Measurements from ENCODE around the gene TESK2. TPM values are rescaled to one million over a fixed set of nuclear protein-coding genes. Genes with fewer than 3 reads are reported as not detected.
"Not testable (repeated sequence)": the region's sequence is repeated elsewhere in the genome, so short reads cannot be mapped to it uniquely, and the experiment has no call there.

The TESK2 gene
- total RNA-seq (1 to 10 TPM; 5.2 to 8.1 TPM), polyA plus RNA-seq (1 to 10 TPM; 3.8 to 4.9 TPM)
- long read RNA-seq, donor 1, partial matches to known transcripts, result 3 of 8 reads
- long read RNA-seq, donor 1, other reads (novel, unspliced or antisense), result 4 of 8 reads
- long read RNA-seq, donor 2, partial matches to known transcripts, result 1 of 7 reads
- long read RNA-seq, donor 2, other reads (novel, unspliced or antisense), result 5 of 7 reads

DNA sequence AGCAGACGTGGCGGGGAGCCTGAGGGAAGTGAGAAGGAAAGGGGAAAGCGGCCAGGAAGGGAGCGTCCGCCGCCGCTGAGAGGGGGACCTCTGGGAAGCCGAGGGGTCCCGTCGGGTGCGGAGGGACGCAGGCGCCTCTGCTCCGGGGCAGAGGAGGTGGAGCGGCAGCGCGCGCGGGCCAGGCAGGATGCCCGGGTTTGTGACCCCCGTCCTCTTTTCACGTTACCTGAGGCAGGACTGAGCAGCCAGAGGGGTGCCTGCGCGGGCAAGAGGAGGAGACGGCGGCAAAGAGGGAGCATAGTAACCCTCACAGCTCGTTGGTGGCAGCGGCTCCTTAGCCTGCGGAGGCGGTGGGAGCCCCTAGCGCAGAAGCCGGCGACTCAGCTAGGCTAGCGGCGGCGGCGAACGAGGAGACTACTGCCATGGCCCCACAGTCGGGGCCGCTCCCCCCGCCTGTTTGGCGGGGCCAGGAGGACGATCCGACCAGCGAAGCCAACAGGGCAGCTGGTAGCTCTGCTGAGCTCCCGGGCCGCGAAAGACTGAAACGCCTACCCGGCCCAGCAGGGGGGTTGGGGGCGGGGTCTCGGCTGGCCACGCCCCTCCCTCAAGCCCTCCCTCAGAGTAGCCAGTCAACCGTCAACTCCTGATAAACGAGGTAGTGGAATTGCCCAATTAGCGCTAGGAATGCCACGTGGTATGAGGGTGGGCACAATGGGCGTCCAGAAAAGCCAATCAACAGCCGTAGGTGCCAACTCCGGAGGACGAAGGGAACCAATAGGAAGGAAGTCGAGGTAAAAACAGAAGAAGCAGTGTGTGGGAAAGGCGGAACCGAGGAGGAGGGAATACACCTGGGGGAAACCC lies at the start of gene TESK2:
TESK2 (minus strand) TSS at position 538 of the 861 bp plus-strand sequence. CDS start 33,378 bp downstream, outside the sequence.
- peak; percentile 99 for ATAC-seq (ENCODE audit: low FRiP score)
- Histone ChIP-seq H3K4me1 (ENCODE audit: control insufficient read depth in 1 of 2, insufficient read depth in 2 of 2, low read length in 2 of 2) (no peaks in the 10 kb centered on the region), H3K9me3 (ENCODE audit: control insufficient read depth, low read length) (no peaks in the 10 kb centered on the region), H3K27me3 (ENCODE audit: control insufficient read depth in 1 of 2, insufficient read depth in 2 of 2, low read length in 1 of 2) (no peaks in the 10 kb centered on the region), H3K27ac (ENCODE audit: low read depth in 1 of 2, low read length in 2 of 2) (no peak within 1 kb of the TSS), H3K36me3 (ENCODE audit: control insufficient read depth in 1 of 2, insufficient read depth in 2 of 2, low read length in 1 of 2) (no peaks in the 10 kb centered on the region), H3K4me3 (ENCODE audit: low read length in 2 of 2) (peak within 1 kb of the TSS; percentile 37 to 70)
- WGBS, 2 donors, result 0 to 1% methylated on average over 63 to 64 of the region's 64 CpGs
- peak; percentile 97 for DNase-seq
- intact Hi-C loops (cut with DNase I), result loop anchor here (1.0 to 10.0 kb wide), 3 partner anchors 130 to 476 kb away; partner anchors contain the start of genes HECTD3 (in 1 of the 2) and UROD (in 1 of the 2)

- Histone ChIP-seq H3K4me3 (ENCODE audit: low read length in 2 of 2) (no peak overlapping the region), H3K27me3 (ENCODE audit: control insufficient read depth in 1 of 2, insufficient read depth in 2 of 2, low read length in 1 of 2) (no peaks in the 10 kb centered on the region), H3K9me3 (ENCODE audit: control insufficient read depth, low read length) (no peaks in the 10 kb centered on the region), H3K36me3 (ENCODE audit: control insufficient read depth in 1 of 2, insufficient read depth in 2 of 2, low read length in 1 of 2) (no peaks in the 10 kb centered on the region), H3K4me1 (ENCODE audit: control insufficient read depth in 1 of 2, insufficient read depth in 2 of 2, low read length in 2 of 2) (no peaks in the 10 kb centered on the region), H3K27ac (ENCODE audit: low read depth in 1 of 2, low read length in 2 of 2) (no peak overlapping the region)
- no peak for ATAC-seq (ENCODE audit: low FRiP score)
- intact Hi-C loops (cut with DNase I), result no loop called here
- WGBS, 2 donors, result 67 to 68% methylated on average over 4 of the region's 4 CpGs
- no peak for DNase-seq
These were observed 45.9 kb upstream of the TESK2 start for GRCh38 chr1:45536886-45537285.

DNA sequence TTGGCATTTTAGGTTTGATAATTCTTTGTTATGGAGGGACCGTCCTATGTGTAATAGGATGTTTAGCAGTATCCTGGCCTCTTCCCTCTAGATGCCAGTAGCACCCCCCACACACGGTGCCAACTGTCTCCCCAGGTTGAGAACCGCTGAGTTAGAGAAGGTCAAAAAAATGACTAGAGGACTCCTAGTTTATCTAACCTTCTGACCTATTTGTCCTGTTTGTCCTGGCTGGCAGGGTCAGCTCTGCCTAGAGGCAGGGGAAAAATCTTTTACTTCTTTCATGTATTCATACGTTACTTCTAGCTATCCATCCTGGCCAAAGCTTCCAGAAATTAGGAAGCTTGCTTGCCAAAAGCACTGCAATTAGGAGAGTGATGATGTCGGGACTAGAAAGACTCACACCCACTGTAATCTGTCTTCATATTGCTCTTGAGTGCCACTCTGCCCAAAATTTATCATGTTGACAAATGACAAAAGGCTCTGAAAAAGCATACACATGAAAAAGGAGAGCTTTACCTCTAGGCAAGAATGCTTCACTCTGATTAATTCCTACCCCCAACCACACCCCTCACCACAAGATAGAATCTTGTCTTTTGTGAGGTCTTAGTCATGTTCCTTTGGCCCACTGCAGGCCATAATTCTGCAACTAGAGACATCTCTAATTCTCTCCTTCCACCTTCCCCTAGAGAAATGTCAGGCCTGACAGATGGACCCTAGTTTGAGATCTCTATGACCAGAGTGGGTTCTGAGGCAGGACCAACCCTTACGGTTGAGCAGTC lies 45.2 kb upstream of the TESK2 start:
- no peaks in the 10 kb centered on the region for H3K9me3 ChIP-seq (ENCODE audit: control insufficient read depth, low read length)
- DNase-seq, result peak in 1 of 2 donors; percentile 6
- H3K27ac ChIP-seq (ENCODE audit: low read depth in 1 of 2, low read length in 2 of 2), result no peak overlapping the region
- intact Hi-C loops (cut with DNase I), result no loop called here
- no peaks in the 10 kb centered on the region for H3K4me1 ChIP-seq (ENCODE audit: control insufficient read depth in 1 of 2, insufficient read depth in 2 of 2, low read length in 2 of 2)
- no peak overlapping the region for H3K4me3 ChIP-seq (ENCODE audit: low read length in 2 of 2)
- H3K36me3 ChIP-seq (ENCODE audit: control insufficient read depth in 1 of 2, insufficient read depth in 2 of 2, low read length in 1 of 2), result no peaks in the 10 kb centered on the region
- WGBS, 2 donors, result 58 to 63% methylated on average over 6 of the region's 6 CpGs
- no peaks in the 10 kb centered on the region for H3K27me3 ChIP-seq (ENCODE audit: control insufficient read depth in 1 of 2, insufficient read depth in 2 of 2, low read length in 1 of 2)
- no peak for ATAC-seq (ENCODE audit: low FRiP score)

DNA sequence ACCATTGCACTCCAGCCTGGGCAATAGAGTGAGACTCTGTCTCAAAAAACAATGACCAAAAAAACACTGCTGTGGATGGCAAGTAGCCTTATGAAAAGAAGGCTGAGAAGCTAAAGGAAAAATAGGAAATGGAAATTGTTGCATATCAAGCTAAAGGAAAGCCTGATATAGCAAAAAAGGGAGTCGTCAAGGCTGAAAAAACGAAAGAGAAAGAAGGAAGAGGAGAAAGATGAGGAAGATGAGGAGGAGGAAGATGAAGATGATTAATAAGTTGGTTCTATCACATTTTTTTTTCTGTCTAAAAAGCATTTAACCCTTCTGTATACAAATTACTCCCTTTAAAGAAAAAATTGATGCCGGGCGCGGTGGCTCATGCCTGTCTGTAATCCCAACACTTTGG lies 40.9 kb upstream of the TESK2 start:
- no peaks in the 10 kb centered on the region for H3K27me3 ChIP-seq (ENCODE audit: control insufficient read depth in 1 of 2, insufficient read depth in 2 of 2, low read length in 1 of 2)
- H3K36me3 ChIP-seq (ENCODE audit: control insufficient read depth in 1 of 2, insufficient read depth in 2 of 2, low read length in 1 of 2), result no peaks in the 10 kb centered on the region
- H3K9me3 ChIP-seq (ENCODE audit: control insufficient read depth, low read length), result no peaks in the 10 kb centered on the region
- H3K27ac ChIP-seq (ENCODE audit: low read depth in 1 of 2, low read length in 2 of 2), result no peak overlapping the region
- H3K4me3 ChIP-seq (ENCODE audit: low read length in 2 of 2), result no peak overlapping the region
- whole genome bisulfite sequencing, 2 donors, result 84 to 88% methylated on average over 5 of the region's 5 CpGs
- no peaks in the 10 kb centered on the region for H3K4me1 ChIP-seq (ENCODE audit: control insufficient read depth in 1 of 2, insufficient read depth in 2 of 2, low read length in 2 of 2)
- intact Hi-C loops (cut with DNase I), result no loop called here
- ATAC-seq (ENCODE audit: low FRiP score) (no peak), DNase-seq (no peak)

DNA sequence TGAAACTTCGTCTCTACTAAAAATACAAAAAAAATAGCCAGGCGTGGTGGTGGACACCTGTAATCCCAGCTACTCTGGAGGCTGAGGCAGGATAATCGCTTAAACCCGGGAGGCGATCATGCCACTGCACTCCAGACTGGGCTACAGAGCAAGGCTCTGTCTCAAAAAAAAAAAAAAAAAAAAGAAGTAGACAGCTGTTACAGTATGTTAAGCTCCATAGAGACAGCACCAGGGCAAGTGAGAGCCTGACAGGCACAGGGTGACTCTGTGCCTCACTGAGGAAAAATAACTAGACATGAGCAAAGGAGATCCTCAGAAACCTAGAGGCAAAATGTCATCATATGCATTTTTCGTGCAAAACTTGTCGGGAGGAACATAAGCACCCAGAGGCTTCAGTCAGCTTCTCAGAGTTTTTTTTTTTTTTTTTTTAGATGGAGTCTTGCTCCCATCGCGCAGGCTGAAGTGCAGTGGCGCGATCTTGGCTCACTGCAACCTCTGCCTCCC lies 39.7 kb upstream of the TESK2 start:
- no peak for ATAC-seq (ENCODE audit: low FRiP score)
- Histone ChIP-seq H3K4me3 (ENCODE audit: low read length in 2 of 2) (no peak overlapping the region), H3K36me3 (ENCODE audit: control insufficient read depth in 1 of 2, insufficient read depth in 2 of 2, low read length in 1 of 2) (no peaks in the 10 kb centered on the region), H3K9me3 (ENCODE audit: control insufficient read depth, low read length) (no peaks in the 10 kb centered on the region), H3K4me1 (ENCODE audit: control insufficient read depth in 1 of 2, insufficient read depth in 2 of 2, low read length in 2 of 2) (no peaks in the 10 kb centered on the region), H3K27ac (ENCODE audit: low read depth in 1 of 2, low read length in 2 of 2) (no peak overlapping the region), H3K27me3 (ENCODE audit: control insufficient read depth in 1 of 2, insufficient read depth in 2 of 2, low read length in 1 of 2) (no peaks in the 10 kb centered on the region)
- DNase-seq, result no peak
- WGBS, 2 donors, result 92 to 96% methylated on average over 11 of the region's 11 CpGs
- intact Hi-C loops (cut with DNase I), result no loop called here

DNA sequence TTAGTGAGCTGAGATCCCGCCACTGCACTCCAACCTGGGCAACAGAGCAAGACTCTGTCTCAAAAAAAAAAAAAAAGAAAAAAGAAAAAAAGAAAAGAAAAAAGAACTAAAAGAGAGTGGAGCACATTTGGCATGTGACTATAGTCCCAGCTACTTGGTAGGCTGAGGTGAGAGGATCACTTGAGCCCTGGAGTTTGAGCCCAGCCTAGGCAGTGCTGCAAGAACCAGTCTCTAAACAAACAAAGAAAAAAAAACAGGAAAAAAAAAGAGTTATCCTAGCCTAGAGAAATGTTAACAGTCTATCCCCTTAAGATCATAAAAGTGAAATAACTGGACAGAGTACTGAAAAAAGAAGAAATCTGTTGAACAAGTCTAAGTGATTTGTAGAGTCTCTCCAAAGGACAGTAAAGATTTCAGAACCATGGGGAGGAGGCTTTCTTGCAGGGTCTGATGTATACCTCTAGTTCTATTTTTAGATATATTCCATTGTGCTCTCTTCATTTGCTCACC lies 35.2 kb upstream of the TESK2 start:
- peak in 1 of 2 donors; percentile 24 for DNase-seq
- 98 to 100% methylated on average over 1 of the region's 1 CpG for WGBS, 2 donors
- H3K27me3 ChIP-seq (ENCODE audit: control insufficient read depth in 1 of 2, insufficient read depth in 2 of 2, low read length in 1 of 2), result peaks cover 0 to 2% of the 10 kb centered on the region in 2 donors
- intact Hi-C loops (cut with DNase I), result no loop called here
- no peak overlapping the region for H3K4me3 ChIP-seq (ENCODE audit: low read length in 2 of 2)
- H3K36me3 ChIP-seq (ENCODE audit: control insufficient read depth in 1 of 2, insufficient read depth in 2 of 2, low read length in 1 of 2), result no peaks in the 10 kb centered on the region
- peaks cover 0 to 2% of the 10 kb centered on the region in 2 donors for H3K4me1 ChIP-seq (ENCODE audit: control insufficient read depth in 1 of 2, insufficient read depth in 2 of 2, low read length in 2 of 2)
- H3K9me3 ChIP-seq (ENCODE audit: control insufficient read depth, low read length), result no peaks in the 10 kb centered on the region
- no peak for ATAC-seq (ENCODE audit: low FRiP score)
- H3K27ac ChIP-seq (ENCODE audit: low read depth in 1 of 2, low read length in 2 of 2), result no peak overlapping the region

DNA sequence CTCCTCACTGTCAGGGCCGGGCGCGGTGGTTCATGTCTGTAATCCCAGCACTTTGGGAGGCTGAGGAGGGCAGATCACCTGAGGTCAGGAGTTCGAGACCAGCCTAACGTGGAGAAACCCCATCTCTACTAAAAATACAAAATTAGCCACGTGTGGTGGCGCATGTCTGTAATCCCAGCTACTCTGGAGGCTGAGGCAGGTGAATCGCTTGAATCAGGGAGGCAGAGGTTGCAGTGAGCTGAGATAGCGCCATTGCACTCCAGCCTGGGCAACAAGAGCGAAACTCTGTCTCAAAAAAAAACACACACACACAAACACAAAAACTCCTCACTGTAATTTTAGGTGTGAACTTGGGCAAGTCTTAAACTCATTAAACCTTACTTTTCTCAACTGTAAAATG lies 33.0 kb upstream of the TESK2 start:
- H3K4me1 ChIP-seq (ENCODE audit: control insufficient read depth in 1 of 2, insufficient read depth in 2 of 2, low read length in 2 of 2); H3K27me3 ChIP-seq (ENCODE audit: control insufficient read depth in 1 of 2, insufficient read depth in 2 of 2, low read length in 1 of 2); ATAC-seq (ENCODE audit: low FRiP score); DNase-seq; H3K27ac ChIP-seq (ENCODE audit: low read depth in 1 of 2, low read length in 2 of 2); H3K4me3 ChIP-seq (ENCODE audit: low read length in 2 of 2); H3K9me3 ChIP-seq (ENCODE audit: control insufficient read depth, low read length); H3K36me3 ChIP-seq (ENCODE audit: control insufficient read depth in 1 of 2, insufficient read depth in 2 of 2, low read length in 1 of 2): not testable (repeated sequence)
- 92 to 93% methylated on average over 10 of the region's 10 CpGs for WGBS, 2 donors
- intact Hi-C loops (cut with DNase I), result loop anchor here in 1 of 2 donors (2.0 kb wide), 1 partner anchor 27 kb away; the partner anchor contains the start of gene AKR1A1

GRCh38 chr1:45523516-45523915 lies 32.6 kb upstream of the TESK2 start:
- not testable (repeated sequence) for H3K27ac ChIP-seq (ENCODE audit: low read depth in 1 of 2, low read length in 2 of 2); H3K27me3 ChIP-seq (ENCODE audit: control insufficient read depth in 1 of 2, insufficient read depth in 2 of 2, low read length in 1 of 2); H3K4me3 ChIP-seq (ENCODE audit: low read length in 2 of 2); DNase-seq; ATAC-seq (ENCODE audit: low FRiP score); H3K4me1 ChIP-seq (ENCODE audit: control insufficient read depth in 1 of 2, insufficient read depth in 2 of 2, low read length in 2 of 2); H3K9me3 ChIP-seq (ENCODE audit: control insufficient read depth, low read length); H3K36me3 ChIP-seq (ENCODE audit: control insufficient read depth in 1 of 2, insufficient read depth in 2 of 2, low read length in 1 of 2)
- 81 to 87% methylated on average over 2 of the region's 2 CpGs for WGBS, 2 donors
- intact Hi-C loops (cut with DNase I), result loop anchor here in 1 of 2 donors (2.0 kb wide), 1 partner anchor 27 kb away; the partner anchor contains the start of gene AKR1A1

Data from aorta (tissue), 5 donors.